ENCODE results near the gene VSX2.

GRCh38 chr14:74257078-74257940, 18.1 kb downstream of the VSX2 start:
- no peak for TF ChIP-seq POLR2A (IDR thresholded peaks at IDR 0.05)
- TF ChIP-seq CTCF (IDR thresholded peaks at IDR 0.05): peak in 1 of 3 donors; percentile 20
